ENCODE measurements around the gene COL16A1.

- TF ChIP-seq GATA2 (IDR thresholded peaks at IDR 0.05; ENCODE audit: low read depth, low read length) = no peak
- no peak for TF ChIP-seq GATA3 (IDR thresholded peaks at IDR 0.05; ENCODE audit: low read depth, low read length)
These were observed 80.5 kb downstream of the COL16A1 start for GRCh38 chr1:31623365-31623764.

All from SH-SY5Y (cell line).